ENCODE data around the gene C2CD4C.

C2CD4C gene

GRCh38 chr19:366951-367350 is 42.0 kb downstream of the C2CD4C start:
- Histone ChIP-seq H3K9me2 (replicated peaks; ENCODE audit: control insufficient read depth, low read length) (no peaks in the 10 kb centered on the region), H3K27ac (ENCODE audit: low read depth, low read length) (no peak overlapping the region), H3K79me2 (ENCODE audit: control insufficient read depth, low read length) (no peaks in the 10 kb centered on the region), H3K36me3 (ENCODE audit: control insufficient read depth, low read length) (no peaks in the 10 kb centered on the region), H3K4me3 (ENCODE audit: low read length) (no peak overlapping the region), H3K4me1 (ENCODE audit: control insufficient read depth, low read length) (peaks cover 11% of the 10 kb centered on the region), H4K20me1 (ENCODE audit: control insufficient read depth, insufficient read depth, low read depth, low read length) (no peaks in the 10 kb centered on the region), H3K4me2 (ENCODE audit: low read length) (no peak overlapping the region), H3K27me3 (ENCODE audit: control insufficient read depth, low read length) (no peaks in the 10 kb centered on the region), H3K9me3 (ENCODE audit: control insufficient read depth, insufficient read depth, low read length) (peaks cover 4% of the 10 kb centered on the region; the same call in 1 of the 2 replicates), H3F3A (ENCODE audit: control insufficient read depth, insufficient read depth) (no peaks in the 10 kb centered on the region)
- no peak for TF ChIP-seq CTCF (IDR thresholded peaks at IDR 0.05; ENCODE audit: low read depth, low read length, poor library complexity, severe bottlenecking)
- TF ChIP-seq EZH2phosphoT487 (IDR thresholded peaks at IDR 0.05; ENCODE audit: borderline replicate concordance, low read length), result no peak

- H3K4me2 ChIP-seq (ENCODE audit: low read length), result no peak overlapping the region
- H3K9me2 ChIP-seq (replicated peaks; ENCODE audit: control insufficient read depth, low read length), result no peaks in the 10 kb centered on the region
- TF ChIP-seq CTCF (IDR thresholded peaks at IDR 0.05; ENCODE audit: low read depth, low read length, poor library complexity, severe bottlenecking) (no peak), EZH2phosphoT487 (IDR thresholded peaks at IDR 0.05; ENCODE audit: borderline replicate concordance, low read length) (no peak)
- H3K79me2 ChIP-seq (ENCODE audit: control insufficient read depth, low read length), result no peaks in the 10 kb centered on the region
- H4K20me1 ChIP-seq (ENCODE audit: control insufficient read depth, insufficient read depth, low read depth, low read length), result no peaks in the 10 kb centered on the region
- no peaks in the 10 kb centered on the region for H3F3A ChIP-seq (ENCODE audit: control insufficient read depth, insufficient read depth)
- H3K27me3 ChIP-seq (ENCODE audit: control insufficient read depth, low read length), result no peaks in the 10 kb centered on the region
- H3K36me3 ChIP-seq (ENCODE audit: control insufficient read depth, low read length), result no peaks in the 10 kb centered on the region
- no peak overlapping the region for H3K27ac ChIP-seq (ENCODE audit: low read depth, low read length)
- peaks cover 6% of the 10 kb centered on the region; the same call in 1 of the 2 replicates for H3K9me3 ChIP-seq (ENCODE audit: control insufficient read depth, insufficient read depth, low read length)
- no peak overlapping the region for H3K4me3 ChIP-seq (ENCODE audit: low read length)
- H3K4me1 ChIP-seq (ENCODE audit: control insufficient read depth, low read length), result peaks cover 5% of the 10 kb centered on the region
Observed at GRCh38 chr19:366205-366783, 42.7 kb downstream of the C2CD4C start.

- no peak for TF ChIP-seq EZH2phosphoT487 (IDR thresholded peaks at IDR 0.05; ENCODE audit: borderline replicate concordance, low read length)
- no peak for TF ChIP-seq CTCF (IDR thresholded peaks at IDR 0.05; ENCODE audit: low read depth, low read length, poor library complexity, severe bottlenecking)
- Histone ChIP-seq H3K4me2 (ENCODE audit: low read length) (no peak overlapping the region), H3K79me2 (ENCODE audit: control insufficient read depth, low read length) (no peaks in the 10 kb centered on the region), H3K27ac (ENCODE audit: low read depth, low read length) (no peak overlapping the region), H3K4me3 (ENCODE audit: low read length) (no peak overlapping the region), H3K36me3 (ENCODE audit: control insufficient read depth, low read length) (no peaks in the 10 kb centered on the region), H4K20me1 (ENCODE audit: control insufficient read depth, insufficient read depth, low read depth, low read length) (no peaks in the 10 kb centered on the region), H3K4me1 (ENCODE audit: control insufficient read depth, low read length) (no peaks in the 10 kb centered on the region), H3K9me3 (ENCODE audit: control insufficient read depth, insufficient read depth, low read length) (peaks cover 6% of the 10 kb centered on the region; the same call in 1 of the 2 replicates), H3K9me2 (replicated peaks; ENCODE audit: control insufficient read depth, low read length) (no peaks in the 10 kb centered on the region), H3K27me3 (ENCODE audit: control insufficient read depth, low read length) (no peaks in the 10 kb centered on the region), H3F3A (ENCODE audit: control insufficient read depth, insufficient read depth) (no peaks in the 10 kb centered on the region)
Observed at GRCh38 chr19:364496-365287, 44.3 kb downstream of the C2CD4C start.
